Measurements from ENCODE around the gene M6PR.
"Not testable (repeated sequence)": the region's sequence is repeated elsewhere in the genome, so short reads cannot be mapped to it uniquely, and the experiment has no call there.

Gene M6PR

GRCh38 chr12:8937842-8938442 lies 11.5 kb downstream of the M6PR start:
- H3K27me3 ChIP-seq (ENCODE audit: control insufficient read depth in 3 of 3, insufficient read depth in 3 of 3, low read depth in 1 of 3, low read length in 3 of 3); H3K18ac ChIP-seq (ENCODE audit: low read length); H3K79me1 ChIP-seq (ENCODE audit: low read depth, low read length); H2AK5ac ChIP-seq (ENCODE audit: low read depth, low read length); DNase-seq (ENCODE audit: low spot score); H3K4me3 ChIP-seq (ENCODE audit: low read length in 2 of 2); H2BK12ac ChIP-seq (ENCODE audit: low read length); H2BK5ac ChIP-seq (ENCODE audit: low read length); H3K23ac ChIP-seq (ENCODE audit: low read depth, low read length, poor library complexity); H3K4ac ChIP-seq (ENCODE audit: low read length); H2AFZ ChIP-seq (ENCODE audit: low read length); H4K91ac ChIP-seq (ENCODE audit: low read depth, low read length, poor library complexity); H3K9me3 ChIP-seq (replicated peaks in 1 of 2; ENCODE audit: control insufficient read depth in 2 of 2, insufficient read depth in 1 of 2, low read depth in 1 of 2, low read length in 2 of 2); H3K27ac ChIP-seq (replicated peaks; ENCODE audit: low read length); H3K9ac ChIP-seq (ENCODE audit: low read depth, low read length, poor library complexity); H3K4me1 ChIP-seq (ENCODE audit: control insufficient read depth in 2 of 2, insufficient read depth in 1 of 2, low read depth in 1 of 2, low read length in 2 of 2); H3K4me2 ChIP-seq (ENCODE audit: insufficient read depth, low read length, poor library complexity, severe bottlenecking); H2BK120ac ChIP-seq (ENCODE audit: low read depth, low read length); H3K14ac ChIP-seq (ENCODE audit: low read length); H4K8ac ChIP-seq (ENCODE audit: low read depth, low read length); H2BK15ac ChIP-seq (ENCODE audit: low read length): not testable (repeated sequence)
- H3K36me3 ChIP-seq (replicated peaks in 1 of 2; ENCODE audit: control insufficient read depth in 2 of 2, insufficient read depth in 2 of 2, low read length in 2 of 2): peaks cover 30 to 79% of the 10 kb centered on the region in 2 donors
- WGBS, 2 donors (ENCODE audit: extremely low coverage in 2 of 2, insufficient read length in 2 of 2, insufficient replicate concordance in 1 of 2): no CpG with 5 or more reads among the region's 5 CpGs

DNA sequence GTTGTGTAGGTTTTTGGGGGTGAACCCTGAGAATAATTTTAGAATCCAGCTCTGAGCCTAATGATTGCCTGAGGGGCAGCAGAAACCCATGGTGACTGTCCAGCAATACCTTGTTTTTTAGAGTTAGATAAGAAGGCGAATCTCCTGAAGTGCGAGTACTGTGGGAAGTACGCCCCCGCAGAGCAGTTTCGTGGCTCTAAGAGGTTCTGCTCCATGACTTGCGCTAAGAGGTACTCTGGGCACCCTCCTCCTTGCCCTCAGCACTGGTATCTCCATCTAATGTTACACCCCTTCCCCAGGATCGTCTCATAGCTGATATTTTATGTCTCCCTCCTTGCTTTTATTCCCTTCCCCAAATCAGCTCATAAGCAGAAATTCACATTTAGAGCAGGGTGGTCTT lies 12.7 kb downstream of the M6PR start:
- no peak for DNase-seq (ENCODE audit: low spot score)
- no peak overlapping the region for H4K8ac ChIP-seq (ENCODE audit: low read depth, low read length)
- no peak overlapping the region for H3K4ac ChIP-seq (ENCODE audit: low read length)
- H3K4me1 ChIP-seq (ENCODE audit: control insufficient read depth in 2 of 2, insufficient read depth in 1 of 2, low read depth in 1 of 2, low read length in 2 of 2): no peaks in the 10 kb centered on the region
- no peaks in the 10 kb centered on the region for H3K27me3 ChIP-seq (ENCODE audit: control insufficient read depth in 3 of 3, insufficient read depth in 3 of 3, low read depth in 1 of 3, low read length in 3 of 3)
- no peak overlapping the region for H4K91ac ChIP-seq (ENCODE audit: low read depth, low read length, poor library complexity)
- no peak overlapping the region for H2BK120ac ChIP-seq (ENCODE audit: low read depth, low read length)
- H3K14ac ChIP-seq (ENCODE audit: low read length): no peak overlapping the region
- no peak overlapping the region for H2BK12ac ChIP-seq (ENCODE audit: low read length)
- no peak overlapping the region for H2AK5ac ChIP-seq (ENCODE audit: low read depth, low read length)
- WGBS, 2 donors (ENCODE audit: extremely low coverage in 2 of 2, insufficient read length in 2 of 2, insufficient replicate concordance in 1 of 2): no CpG with 5 or more reads among the region's 7 CpGs
- no peak overlapping the region for H3K4me2 ChIP-seq (ENCODE audit: insufficient read depth, low read length, poor library complexity, severe bottlenecking)
- no peaks in the 10 kb centered on the region for H3K9me3 ChIP-seq (replicated peaks in 1 of 2; ENCODE audit: control insufficient read depth in 2 of 2, insufficient read depth in 1 of 2, low read depth in 1 of 2, low read length in 2 of 2)
- no peak overlapping the region for H2BK15ac ChIP-seq (ENCODE audit: low read length)
- H3K79me1 ChIP-seq (ENCODE audit: low read depth, low read length): no peaks in the 10 kb centered on the region
- no peak overlapping the region for H2AFZ ChIP-seq (ENCODE audit: low read length)
- H3K36me3 ChIP-seq (replicated peaks in 1 of 2; ENCODE audit: control insufficient read depth in 2 of 2, insufficient read depth in 2 of 2, low read length in 2 of 2): peaks cover 25 to 75% of the 10 kb centered on the region in 2 donors
- no peak overlapping the region for H3K23ac ChIP-seq (ENCODE audit: low read depth, low read length, poor library complexity)
- H3K4me3 ChIP-seq (ENCODE audit: low read length in 2 of 2): no peak overlapping the region
- no peak overlapping the region for H3K18ac ChIP-seq (ENCODE audit: low read length)
- H2BK5ac ChIP-seq (ENCODE audit: low read length): no peak overlapping the region
- H3K27ac ChIP-seq (replicated peaks; ENCODE audit: low read length): no peak overlapping the region
- no peak overlapping the region for H3K9ac ChIP-seq (ENCODE audit: low read depth, low read length, poor library complexity)

DNA sequence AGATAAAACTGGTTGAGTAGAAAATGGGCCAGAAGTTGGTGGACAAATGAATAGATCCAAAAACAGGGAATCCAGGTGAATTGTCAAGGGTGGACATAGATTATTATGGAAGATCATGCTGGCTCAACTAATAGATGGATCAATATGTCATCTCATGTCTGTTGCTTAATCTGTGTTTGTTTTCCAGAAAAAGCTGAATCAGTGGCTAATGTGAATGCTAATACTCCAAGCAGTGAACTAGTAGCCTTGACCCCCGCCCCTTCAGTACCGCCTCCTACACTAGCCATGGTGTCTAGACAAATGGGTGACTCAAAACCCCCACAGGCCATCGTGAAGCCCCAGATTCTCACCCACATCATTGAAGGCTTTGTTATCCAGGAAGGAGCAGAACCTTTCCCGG lies 15.4 kb downstream of the M6PR start:
- H3K79me1 ChIP-seq (ENCODE audit: low read depth, low read length); H3K18ac ChIP-seq (ENCODE audit: low read length); H2BK5ac ChIP-seq (ENCODE audit: low read length); H2AK5ac ChIP-seq (ENCODE audit: low read depth, low read length); H4K91ac ChIP-seq (ENCODE audit: low read depth, low read length, poor library complexity); DNase-seq (ENCODE audit: low spot score); H3K9ac ChIP-seq (ENCODE audit: low read depth, low read length, poor library complexity); H3K27me3 ChIP-seq (ENCODE audit: control insufficient read depth in 3 of 3, insufficient read depth in 3 of 3, low read depth in 1 of 3, low read length in 3 of 3); H3K4ac ChIP-seq (ENCODE audit: low read length); H3K4me1 ChIP-seq (ENCODE audit: control insufficient read depth in 2 of 2, insufficient read depth in 1 of 2, low read depth in 1 of 2, low read length in 2 of 2); H3K27ac ChIP-seq (replicated peaks; ENCODE audit: low read length); H3K23ac ChIP-seq (ENCODE audit: low read depth, low read length, poor library complexity); H4K8ac ChIP-seq (ENCODE audit: low read depth, low read length); H3K4me2 ChIP-seq (ENCODE audit: insufficient read depth, low read length, poor library complexity, severe bottlenecking); H2BK120ac ChIP-seq (ENCODE audit: low read depth, low read length); H3K9me3 ChIP-seq (replicated peaks in 1 of 2; ENCODE audit: control insufficient read depth in 2 of 2, insufficient read depth in 1 of 2, low read depth in 1 of 2, low read length in 2 of 2); H3K14ac ChIP-seq (ENCODE audit: low read length); H2BK15ac ChIP-seq (ENCODE audit: low read length); H2BK12ac ChIP-seq (ENCODE audit: low read length); H2AFZ ChIP-seq (ENCODE audit: low read length); H3K4me3 ChIP-seq (ENCODE audit: low read length in 2 of 2): not testable (repeated sequence)
- WGBS, 2 donors (ENCODE audit: extremely low coverage in 2 of 2, insufficient read length in 2 of 2, insufficient replicate concordance in 1 of 2): no CpG with 5 or more reads among the region's 4 CpGs
- peaks cover 25 to 89% of the 10 kb centered on the region in 2 donors for H3K36me3 ChIP-seq (replicated peaks in 1 of 2; ENCODE audit: control insufficient read depth in 2 of 2, insufficient read depth in 2 of 2, low read length in 2 of 2)

DNA sequence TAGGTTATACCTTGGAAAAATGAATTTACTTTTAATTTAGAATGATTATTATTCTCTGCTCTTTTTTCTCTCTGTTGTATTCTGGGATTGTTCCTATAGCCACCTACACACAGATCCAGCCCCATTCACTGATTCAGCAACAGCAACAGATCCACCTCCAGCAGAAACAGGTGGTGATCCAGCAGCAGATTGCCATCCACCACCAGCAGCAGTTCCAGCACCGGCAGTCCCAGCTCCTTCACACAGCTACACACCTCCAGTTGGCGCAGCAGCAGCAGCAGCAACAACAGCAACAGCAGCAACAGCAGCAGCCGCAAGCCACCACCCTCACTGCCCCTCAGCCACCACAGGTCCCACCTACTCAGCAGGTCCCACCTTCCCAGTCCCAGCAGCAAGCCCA lies 17.0 kb downstream of the M6PR start:
- not testable (repeated sequence) for H3K4ac ChIP-seq (ENCODE audit: low read length); H3K4me1 ChIP-seq (ENCODE audit: control insufficient read depth in 2 of 2, insufficient read depth in 1 of 2, low read depth in 1 of 2, low read length in 2 of 2); H3K14ac ChIP-seq (ENCODE audit: low read length); H2BK12ac ChIP-seq (ENCODE audit: low read length); H3K18ac ChIP-seq (ENCODE audit: low read length); H4K8ac ChIP-seq (ENCODE audit: low read depth, low read length); H2AFZ ChIP-seq (ENCODE audit: low read length); H3K4me3 ChIP-seq (ENCODE audit: low read length in 2 of 2); H3K4me2 ChIP-seq (ENCODE audit: insufficient read depth, low read length, poor library complexity, severe bottlenecking); H2BK5ac ChIP-seq (ENCODE audit: low read length); H3K9me3 ChIP-seq (replicated peaks in 1 of 2; ENCODE audit: control insufficient read depth in 2 of 2, insufficient read depth in 1 of 2, low read depth in 1 of 2, low read length in 2 of 2); H4K91ac ChIP-seq (ENCODE audit: low read depth, low read length, poor library complexity); H2BK15ac ChIP-seq (ENCODE audit: low read length); H2BK120ac ChIP-seq (ENCODE audit: low read depth, low read length); H3K9ac ChIP-seq (ENCODE audit: low read depth, low read length, poor library complexity); H3K23ac ChIP-seq (ENCODE audit: low read depth, low read length, poor library complexity); DNase-seq (ENCODE audit: low spot score); H3K27ac ChIP-seq (replicated peaks; ENCODE audit: low read length); H2AK5ac ChIP-seq (ENCODE audit: low read depth, low read length); H3K27me3 ChIP-seq (ENCODE audit: control insufficient read depth in 3 of 3, insufficient read depth in 3 of 3, low read depth in 1 of 3, low read length in 3 of 3); H3K79me1 ChIP-seq (ENCODE audit: low read depth, low read length)
- no CpG with 5 or more reads among the region's 3 CpGs for WGBS, 2 donors (ENCODE audit: extremely low coverage in 2 of 2, insufficient read length in 2 of 2, insufficient replicate concordance in 1 of 2)
- peaks cover 20 to 86% of the 10 kb centered on the region in 2 donors for H3K36me3 ChIP-seq (replicated peaks in 1 of 2; ENCODE audit: control insufficient read depth in 2 of 2, insufficient read depth in 2 of 2, low read length in 2 of 2)

All from neuronal stem cell (in vitro differentiated cells).